Esophagus muscularis mucosa (tissue), 4 donors: ENCODE measurements around the gene APOM. TPM values are rescaled to one million over a fixed set of nuclear protein-coding genes. Genes with fewer than 3 reads are reported as not detected.
A peak's percentile ranks its signal among the peaks of the same experiment; 100 is the strongest.

Source experiments
- DNase-seq: peaks from one replicate; pipeline ENCODE4 v3.0.0-alpha.2; 2017; ENCODE audit errors: extremely low spot score
- H3K27ac ChIP-seq, 4 donors: fragments of 200-600 bp; sonication (generic); replicated peaks in 1 of 4; 1 replicate in 3 of 4; 2 replicates in 1 of 4; pipeline ENCODE4 v1.5.1; 2016 to 2019; ENCODE audit warnings: mild to moderate bottlenecking in 1 of 4
- H3K27me3 ChIP-seq, 4 donors: fragments of 200-600 bp; sonication (generic); one replicate each; pipeline versions ENCODE4 v1.5.1 to v1.6.0; 2016 to 2019
- H3K36me3 ChIP-seq, 4 donors: fragments of 200-600 bp; sonication (generic); one replicate each; pipeline ENCODE4 v1.5.1; 2016 to 2019
- H3K4me1 ChIP-seq, 4 donors: fragments of 200-600 bp; sonication (generic); one replicate each; pipeline ENCODE4 v1.5.1; 2016 to 2019
- H3K4me3 ChIP-seq, 4 donors: fragments of 200-600 bp; sonication (generic); 1 replicate in 2 of 4; 2 replicates in 2 of 4; pipeline ENCODE4 v1.5.1; 2016 to 2019; ENCODE audit warnings: mild to moderate bottlenecking in 4 of 4, moderate library complexity in 1 of 4
- H3K9me3 ChIP-seq, 4 donors: fragments of 200-600 bp; sonication (generic); 1 replicate in 3 of 4; 2 replicates in 1 of 4; pipeline ENCODE4 v1.5.1; 2016 to 2019
- EP300 ChIP-seq: sonication (generic); formaldehyde crosslinking; IDR thresholded peaks from one replicate; pipeline ENCODE4 v1.6.1; 2017; ENCODE audit warnings: antibody characterized with exemption
- POLR2A ChIP-seq: fragments of 450-650 bp; IDR thresholded peaks from one replicate; pipeline ENCODE4 v1.6.1; 2017; ENCODE audit warnings: antibody characterized with exemption, moderate library complexity, mild to moderate bottlenecking, low read depth
- POLR2AphosphoS5 ChIP-seq, 2 donors: sonication (generic); formaldehyde crosslinking; IDR thresholded peaks; one replicate each; pipeline ENCODE4 v1.6.1; 2017; ENCODE audit warnings: antibody characterized with exemption in 2 of 2
- WGBS: methylation state at CpG from one replicate; pipeline ENCODE4 v1.1.5; 2018; 5-methylcytosine and 5-hydroxymethylcytosine counted together
- intact Hi-C: fragments of 100-400 bp; cut with DNase I; formaldehyde crosslinking; loops from one replicate; pipeline ENCODE4 v1.15.1; 2023
- total RNA-seq, 4 donors: library from RNA; depleted of rRNA; stranded (reverse); fragments of >200 nt; gene quantifications; one replicate each; pipeline versions ENCODE4 v1.1.0 to v1.2.1, GENCODE V29; 2016
- TF ChIP-seq, protein P1 (sequence below), 3 experiments: fragments of 200-600 bp in 2 of 3; fragments of 450-650 bp in 1 of 3; sonication (generic) in 2 of 3; IDR thresholded peaks; one replicate each; pipeline ENCODE4 v1.5.1; 2017 to 2019; ENCODE audit warnings: antibody characterized with exemption in 3 of 3, mild to moderate bottlenecking in 2 of 3, moderate library complexity in 1 of 3

Gene APOM
- total RNA-seq, 4 donors from 2014 or later = 1.5 to 3.3 (median 2.0) TPM

DNA sequence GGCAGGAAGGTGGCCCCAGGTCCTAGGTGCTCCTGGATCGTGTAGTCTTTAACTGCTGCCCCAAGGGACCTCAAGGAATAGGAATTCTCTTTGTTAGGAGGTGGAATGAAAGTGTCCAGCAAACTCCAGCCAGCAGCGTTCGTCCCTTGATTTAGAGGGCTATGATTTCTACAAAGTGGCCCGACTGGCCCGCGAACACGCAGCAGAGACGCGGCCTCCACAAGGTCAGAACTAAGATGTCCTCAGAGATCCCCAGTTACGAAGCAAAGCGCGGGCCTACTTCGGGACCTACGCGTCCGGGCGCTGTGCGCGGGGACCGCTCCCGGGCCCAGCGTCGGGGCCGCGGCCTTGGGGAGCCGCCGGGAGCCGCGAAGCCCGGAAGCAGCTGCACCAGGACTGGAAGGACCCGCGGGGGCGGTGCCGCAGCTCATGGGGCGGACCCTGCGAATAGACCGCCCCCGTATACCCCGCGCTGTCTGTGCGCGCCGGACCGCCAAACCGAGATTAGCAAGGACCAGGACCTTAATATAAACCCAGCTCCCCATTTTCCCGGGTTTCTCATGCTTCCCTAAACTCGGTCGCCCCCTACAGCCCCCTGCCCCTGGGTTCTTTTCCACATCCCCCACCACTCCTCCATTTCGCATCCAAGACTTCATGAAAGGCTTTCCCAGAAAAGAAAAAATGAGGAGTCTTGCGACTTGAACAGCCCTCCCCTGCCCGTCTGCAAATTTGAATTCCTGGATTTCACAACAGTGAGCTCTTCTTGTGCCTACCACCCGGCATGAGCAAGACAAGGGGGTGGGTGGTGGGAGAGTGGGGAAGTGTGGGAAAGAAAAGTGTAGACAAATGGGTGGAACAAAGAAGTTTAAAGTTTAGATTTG, 4.9 kb downstream of the APOM start, which contains the start of gene C6orf47:
TSS of gene C6orf47 (minus strand) at position 398 of the 881 bp plus-strand sequence. CDS start 831 bp downstream, outside the sequence.
- intact Hi-C loops = no loop called here
- peak; percentile 95 for DNase-seq
- Histone ChIP-seq H3K27me3 (no peaks in the 10 kb centered on the region), H3K4me3 (peak within 1 kb of the TSS; percentile 68 to 91 (median 70)), H3K9me3 (no peaks in the 10 kb centered on the region), H3K4me1 (peaks cover 57 to 82% (median 66%) of the 10 kb centered on the region in 4 donors), H3K27ac (peak within 1 kb of the TSS; percentile 84 to 99 (median 89)), H3K36me3 (peaks cover 0 to 45% (median 36%) of the 10 kb centered on the region in 4 donors)
- TF ChIP-seq POLR2A (peak; percentile 89), EP300 (no peak), POLR2AphosphoS5 (IDR thresholded peaks at IDR 0.05) (peak; percentile 88 to 96)
- WGBS = 0% methylated on average over 28 of the region's 52 CpGs

DNA sequence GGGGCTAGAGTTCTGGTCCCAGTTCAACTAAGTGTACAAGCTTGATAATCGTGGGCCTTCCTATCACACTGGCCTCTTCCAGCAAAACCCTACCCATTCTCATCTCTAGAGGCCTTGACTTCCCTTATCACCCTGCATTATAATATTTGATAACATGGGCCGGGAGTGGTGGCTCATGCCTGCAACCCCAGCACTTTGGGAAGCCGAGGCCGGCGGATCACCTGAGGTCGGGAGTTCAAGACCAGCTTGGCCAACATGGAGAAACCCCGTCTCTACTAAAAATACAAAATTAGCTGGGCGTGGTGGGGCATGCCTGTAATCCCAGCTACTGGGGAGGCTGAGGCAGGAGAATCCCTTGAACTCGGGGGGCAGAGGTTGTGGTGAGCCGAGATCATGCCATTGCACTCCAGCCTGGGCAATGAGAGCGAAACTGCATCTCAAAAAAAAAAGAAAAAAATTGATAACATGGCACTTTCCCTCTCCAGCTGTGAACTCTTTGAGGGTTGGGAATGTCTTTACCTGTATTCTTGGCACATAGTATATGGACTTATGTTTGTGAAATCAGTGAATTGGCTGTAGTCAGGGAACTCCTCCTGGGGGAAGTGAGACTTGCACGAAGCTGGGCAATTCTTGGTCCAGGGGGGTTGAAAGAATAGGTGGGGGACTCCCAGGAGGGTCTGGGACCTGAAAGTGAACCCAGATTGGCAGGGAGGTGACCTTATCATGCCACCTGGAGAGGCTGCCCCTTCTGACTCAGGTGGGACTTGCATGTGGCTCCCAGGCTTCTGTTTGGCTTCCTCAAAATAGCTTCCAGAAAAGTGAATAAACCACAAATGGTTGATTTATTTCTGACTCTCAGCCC, 5.8 kb downstream of the APOM start:
- peaks cover 0 to 36% (median 31%) of the 10 kb centered on the region in 4 donors for H3K36me3 ChIP-seq
- DNase-seq = no peak
- no peaks in the 10 kb centered on the region for H3K9me3 ChIP-seq
- intact Hi-C loops = no loop called here
- TF ChIP-seq POLR2AphosphoS5 (IDR thresholded peaks at IDR 0.05) (no peak), EP300 (no peak), POLR2A (no peak)
- TF ChIP-seq, protein P1, sequence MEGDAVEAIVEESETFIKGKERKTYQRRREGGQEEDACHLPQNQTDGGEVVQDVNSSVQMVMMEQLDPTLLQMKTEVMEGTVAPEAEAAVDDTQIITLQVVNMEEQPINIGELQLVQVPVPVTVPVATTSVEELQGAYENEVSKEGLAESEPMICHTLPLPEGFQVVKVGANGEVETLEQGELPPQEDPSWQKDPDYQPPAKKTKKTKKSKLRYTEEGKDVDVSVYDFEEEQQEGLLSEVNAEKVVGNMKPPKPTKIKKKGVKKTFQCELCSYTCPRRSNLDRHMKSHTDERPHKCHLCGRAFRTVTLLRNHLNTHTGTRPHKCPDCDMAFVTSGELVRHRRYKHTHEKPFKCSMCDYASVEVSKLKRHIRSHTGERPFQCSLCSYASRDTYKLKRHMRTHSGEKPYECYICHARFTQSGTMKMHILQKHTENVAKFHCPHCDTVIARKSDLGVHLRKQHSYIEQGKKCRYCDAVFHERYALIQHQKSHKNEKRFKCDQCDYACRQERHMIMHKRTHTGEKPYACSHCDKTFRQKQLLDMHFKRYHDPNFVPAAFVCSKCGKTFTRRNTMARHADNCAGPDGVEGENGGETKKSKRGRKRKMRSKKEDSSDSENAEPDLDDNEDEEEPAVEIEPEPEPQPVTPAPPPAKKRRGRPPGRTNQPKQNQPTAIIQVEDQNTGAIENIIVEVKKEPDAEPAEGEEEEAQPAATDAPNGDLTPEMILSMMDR (IDR thresholded peaks at IDR 0.05) = no peak
- peak overlapping the region; percentile 68 to 91 (median 70) for H3K4me3 ChIP-seq
- H3K4me1 ChIP-seq = peaks cover 58 to 76% (median 67%) of the 10 kb centered on the region in 4 donors
- WGBS = 84% methylated on average over 12 of the region's 12 CpGs
- H3K27me3 ChIP-seq = no peaks in the 10 kb centered on the region
- peak overlapping the region; percentile 84 to 99 (median 89) for H3K27ac ChIP-seq

DNA sequence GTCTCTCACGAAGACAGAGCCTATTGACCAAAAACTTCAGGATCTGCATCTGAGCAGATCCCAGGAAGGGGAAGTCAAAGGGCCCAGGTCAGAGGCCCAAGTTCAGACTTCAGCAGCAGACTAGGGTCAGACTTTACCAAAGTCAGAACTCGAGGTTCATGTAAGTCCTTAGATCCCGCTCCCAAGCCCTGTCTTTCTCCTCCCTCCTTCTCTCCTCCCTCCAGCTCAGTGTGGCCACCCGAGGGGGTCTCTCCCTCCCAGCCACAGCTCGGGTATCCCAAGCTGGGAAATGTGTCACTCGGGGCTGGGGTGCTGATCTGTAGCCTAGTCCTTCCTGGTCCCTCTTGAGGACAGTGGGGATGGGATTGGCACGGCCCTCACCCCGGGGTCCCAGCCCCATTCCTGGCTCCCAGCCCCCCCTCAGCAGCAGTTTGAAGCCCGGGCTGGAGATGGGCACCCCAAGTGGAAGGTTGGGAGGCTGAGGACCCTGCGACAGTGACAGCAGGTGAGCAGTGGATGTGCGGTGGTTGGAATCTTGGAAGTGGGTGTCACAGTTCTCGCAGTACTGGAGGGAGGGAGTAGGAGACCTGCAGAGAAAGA, 6.5 kb downstream of the APOM start:
- Histone ChIP-seq H3K27me3 (no peaks in the 10 kb centered on the region), H3K27ac (peak overlapping the region in 3 of 4 donors; percentile 1 to 99 (median 50)), H3K4me3 (no peak overlapping the region), H3K36me3 (peaks cover 0 to 33% (median 30%) of the 10 kb centered on the region in 4 donors), H3K4me1 (peaks cover 65 to 79% (median 74%) of the 10 kb centered on the region in 4 donors), H3K9me3 (no peaks in the 10 kb centered on the region)
- DNase-seq = no peak
- WGBS = 86% methylated on average over 12 of the region's 12 CpGs
- intact Hi-C loops = no loop called here
- no peak for TF ChIP-seq POLR2A

DNA sequence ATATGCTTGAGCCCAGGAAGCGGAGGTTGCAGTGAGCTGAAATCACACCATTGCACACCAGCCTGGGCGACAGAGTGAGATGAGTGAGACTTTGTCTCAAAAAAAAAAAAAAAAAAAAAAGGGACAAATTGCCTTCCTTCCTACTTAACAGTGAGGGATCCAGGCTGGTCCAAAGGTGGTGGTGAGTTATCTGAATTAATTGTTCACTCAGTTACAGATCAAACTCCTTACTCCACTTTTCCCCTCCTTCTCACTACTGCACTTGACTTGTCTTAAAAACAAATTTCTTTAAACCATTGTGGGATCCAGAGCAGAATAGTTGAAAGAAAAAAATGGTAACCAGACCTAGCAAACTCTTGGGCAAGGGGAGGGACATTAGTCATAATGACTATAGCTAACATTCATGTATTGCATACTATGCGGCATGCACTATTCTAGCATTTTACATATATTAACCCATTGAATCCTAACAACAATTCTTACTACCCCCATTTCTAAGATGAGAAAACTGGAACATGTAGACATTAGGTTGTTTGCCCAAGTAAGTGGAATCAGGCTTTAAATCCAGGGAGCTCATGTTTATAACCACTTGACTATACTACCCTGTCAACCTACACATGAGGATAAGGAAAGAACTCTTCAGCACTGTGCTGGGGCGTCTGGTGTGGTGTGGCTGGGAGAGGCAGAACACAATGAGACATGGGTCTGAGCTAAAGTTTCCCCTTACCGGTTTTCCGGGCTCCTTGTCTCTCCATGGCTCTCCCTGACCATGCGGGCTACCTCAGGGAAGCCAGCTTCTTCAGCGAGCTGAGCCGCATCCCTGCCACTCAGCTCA, 7.6 kb downstream of the APOM start:
- Histone ChIP-seq H3K4me3 (peak overlapping the region; percentile 66 to 93 (median 78)), H3K27ac (peak overlapping the region; percentile 95 to 99 (median 98)), H3K4me1 (peaks cover 67 to 79% (median 74%) of the 10 kb centered on the region in 4 donors), H3K36me3 (peaks cover 7 to 33% (median 33%) of the 10 kb centered on the region in 4 donors), H3K27me3 (no peaks in the 10 kb centered on the region), H3K9me3 (no peaks in the 10 kb centered on the region)
- TF ChIP-seq EP300 = no peak
- no peak for TF ChIP-seq POLR2AphosphoS5 (IDR thresholded peaks at IDR 0.05)
- TF ChIP-seq, protein P1 (IDR thresholded peaks at IDR 0.05) = no peak
- TF ChIP-seq POLR2A = no peak
- WGBS = 64% methylated on average over 9 of the region's 9 CpGs
- DNase-seq = no peak
- intact Hi-C loops = no loop called here
